ENCODE measurements around the gene OPCML.

The OPCML gene

DNA sequence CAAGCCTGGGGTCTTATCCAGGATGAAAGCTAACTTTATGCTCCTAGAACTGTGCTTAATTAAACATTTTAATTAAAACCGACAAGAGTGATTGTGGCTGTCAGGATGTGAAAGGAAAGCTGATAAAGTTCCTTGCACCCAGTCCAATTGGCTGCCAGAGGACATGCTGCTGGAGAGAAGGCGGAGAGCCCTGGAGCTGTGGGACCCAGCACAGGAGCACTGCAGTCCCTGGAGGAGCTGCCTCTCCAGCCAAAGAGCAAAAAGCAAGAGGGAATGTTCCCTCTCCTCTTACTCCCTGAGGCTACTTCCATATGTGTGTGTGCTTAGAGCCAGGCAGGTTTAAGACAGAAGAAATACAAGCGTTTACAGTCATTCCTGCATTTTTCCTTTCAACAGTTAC, 118.6 kb downstream of the OPCML start:
- no peak for DNase-seq (ENCODE audit: low read depth in 2 of 2)

DNA sequence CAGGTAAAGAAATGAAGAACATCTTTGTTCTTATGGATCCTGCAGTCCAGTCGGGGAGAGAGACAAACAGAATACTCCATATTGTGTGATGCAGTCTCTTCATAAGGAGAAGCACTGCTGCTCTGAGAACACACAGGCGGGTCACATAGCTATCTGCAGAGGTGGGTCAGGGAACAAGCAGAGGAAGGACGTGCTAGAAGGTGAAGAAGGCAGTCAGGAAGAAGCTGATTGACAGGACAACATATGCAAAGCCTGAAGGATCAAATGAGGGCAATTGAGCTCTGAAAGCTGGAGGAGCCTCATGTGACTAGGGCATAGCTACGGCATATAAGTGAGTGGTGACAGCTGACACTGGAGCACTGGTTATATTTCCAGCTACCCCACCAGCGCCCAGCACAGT, 122.5 kb downstream of the OPCML start:
- no peak for DNase-seq (ENCODE audit: low read depth in 2 of 2)

GRCh38 chr11:133408936-133409335, 123.4 kb downstream of the OPCML start:
- DNase-seq (ENCODE audit: low read depth in 2 of 2): no peak

- no peak for DNase-seq (ENCODE audit: low read depth in 2 of 2)
These were observed 123.9 kb downstream of the OPCML start for GRCh38 chr11:133408402-133408801.

- DNase-seq (ENCODE audit: low read depth in 2 of 2): no peak
These were observed 125.8 kb downstream of the OPCML start for GRCh38 chr11:133406489-133406888.

DNA sequence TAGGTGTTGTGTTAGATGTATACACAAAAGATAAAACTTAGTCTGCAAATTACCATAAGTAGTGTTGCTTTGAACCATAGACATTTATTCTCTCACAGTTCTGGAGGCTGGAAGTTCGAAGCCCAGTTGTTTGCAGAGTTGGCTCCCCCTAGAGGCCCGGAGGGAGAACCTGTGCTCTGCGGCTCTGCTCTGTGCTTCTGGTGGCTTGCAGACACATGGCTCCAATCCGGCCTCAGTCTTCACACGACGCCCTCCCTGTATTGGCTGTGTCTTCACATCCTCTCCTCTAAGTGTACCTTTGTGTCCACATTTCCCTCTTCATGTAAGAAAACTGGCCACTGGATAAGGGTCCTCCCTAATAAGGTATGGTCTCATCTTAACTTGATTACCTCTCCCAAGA, 128.4 kb downstream of the OPCML start:
- no peak for DNase-seq (ENCODE audit: low read depth in 2 of 2)

DNA sequence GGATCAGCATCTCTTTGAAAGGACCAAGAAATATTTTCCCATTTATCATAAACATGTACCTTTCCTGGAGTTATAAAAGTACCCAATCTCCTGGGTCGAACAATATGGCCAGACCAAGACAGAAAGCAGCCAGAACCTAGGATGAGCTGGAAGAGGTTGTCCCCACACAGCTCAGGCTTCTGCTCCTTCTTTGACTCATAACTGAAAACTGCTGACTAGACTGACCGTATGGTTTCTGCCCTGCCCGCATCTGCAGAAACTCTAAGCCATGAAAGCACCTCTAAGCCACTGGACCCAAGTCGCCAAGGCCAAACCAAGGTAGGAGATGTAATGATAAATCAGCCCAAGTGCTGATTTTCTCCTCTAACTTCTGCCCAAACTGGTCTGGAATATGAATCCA, 129.8 kb downstream of the OPCML start:
- no peak for DNase-seq (ENCODE audit: low read depth in 2 of 2)

- no peak for DNase-seq (ENCODE audit: low read depth in 2 of 2)
These were observed 132.3 kb downstream of the OPCML start for GRCh38 chr11:133399855-133400625.

DNA sequence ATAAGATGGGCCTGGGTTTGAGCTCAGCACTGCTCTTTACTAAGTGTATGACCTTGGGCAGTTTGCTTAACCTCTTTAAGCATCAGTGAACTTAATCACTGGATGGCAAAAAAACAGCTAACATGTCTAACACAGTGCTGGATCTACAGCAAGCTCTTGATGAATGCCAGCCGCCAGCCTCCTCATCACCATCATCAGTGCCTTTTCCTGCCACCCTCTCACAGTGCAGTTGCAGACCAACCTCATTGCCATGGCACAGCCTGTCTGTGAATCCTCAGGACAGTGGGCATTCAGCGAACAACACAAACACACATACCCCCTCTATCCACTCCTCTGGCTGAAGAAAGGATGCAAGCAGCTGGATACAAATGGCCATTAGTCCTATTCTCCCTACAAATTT, 133.0 kb downstream of the OPCML start:
- DNase-seq (ENCODE audit: low read depth in 2 of 2): no peak

DNA sequence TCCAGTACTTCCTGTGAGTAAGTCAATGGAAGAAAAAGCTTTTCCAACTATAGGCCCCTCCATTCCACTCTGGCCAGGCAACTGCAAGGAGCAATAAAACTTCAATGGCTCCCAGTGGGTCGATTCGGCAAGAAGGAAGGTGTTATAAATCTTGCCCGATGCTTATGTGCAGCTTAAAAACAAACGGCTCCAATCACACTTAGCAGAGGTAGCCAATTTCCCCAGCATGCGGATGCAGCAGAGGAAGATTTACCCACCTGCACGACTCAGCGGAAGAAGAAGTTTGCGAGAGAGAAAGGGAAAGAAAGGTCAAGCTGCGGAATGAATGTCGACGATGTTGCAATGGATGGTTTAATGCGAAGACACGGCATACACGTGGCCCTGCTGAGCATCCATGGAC, 141.5 kb downstream of the OPCML start:
- no peak for DNase-seq (ENCODE audit: low read depth in 2 of 2)

GRCh38 chr11:133388975-133389568, 143.2 kb downstream of the OPCML start:
- no peak for DNase-seq (ENCODE audit: low read depth in 2 of 2)

DNA sequence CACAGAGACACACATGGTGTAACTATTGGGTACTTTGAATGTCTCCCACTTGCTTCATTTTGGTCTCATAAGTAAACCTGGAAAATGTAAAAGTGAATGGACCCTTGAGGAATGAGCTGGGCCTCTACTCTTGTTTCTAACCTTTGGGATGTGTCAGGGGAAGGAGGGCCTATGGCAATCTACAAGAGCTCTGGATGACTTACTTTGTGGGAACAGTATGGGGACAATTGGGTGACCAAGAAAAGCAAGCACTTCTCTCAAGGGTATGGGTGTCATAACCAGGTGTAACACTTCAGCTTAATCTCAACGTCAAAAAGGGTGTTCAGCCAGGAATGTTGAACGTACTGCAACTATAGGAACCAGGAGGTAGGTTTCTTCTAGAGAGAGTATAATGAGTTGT, 144.0 kb downstream of the OPCML start:
- DNase-seq (ENCODE audit: low read depth in 2 of 2): no peak

- no peak for DNase-seq (ENCODE audit: low read depth in 2 of 2)
These were observed 145.4 kb downstream of the OPCML start for GRCh38 chr11:133386852-133387251.

DNA sequence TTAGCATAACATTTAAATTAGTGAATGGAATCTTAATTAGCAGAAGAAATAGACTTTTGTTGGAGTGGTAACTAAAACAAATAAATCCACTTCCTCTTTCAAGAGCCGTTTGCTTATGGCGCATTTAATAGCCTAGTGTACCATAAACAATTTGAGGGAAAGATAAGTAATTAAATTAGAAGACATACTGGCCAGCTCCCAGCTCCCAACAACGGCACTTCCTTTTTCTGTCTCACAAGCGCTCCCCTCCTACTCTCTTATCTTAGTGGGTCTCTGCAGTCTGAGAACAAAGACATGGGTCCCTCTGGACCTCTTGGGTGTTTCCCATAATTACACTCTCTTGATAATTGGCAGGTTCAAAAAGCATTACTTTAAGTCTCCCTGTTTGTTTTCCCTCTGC, 146.0 kb downstream of the OPCML start:
- no peak for DNase-seq (ENCODE audit: low read depth in 2 of 2)

DNA sequence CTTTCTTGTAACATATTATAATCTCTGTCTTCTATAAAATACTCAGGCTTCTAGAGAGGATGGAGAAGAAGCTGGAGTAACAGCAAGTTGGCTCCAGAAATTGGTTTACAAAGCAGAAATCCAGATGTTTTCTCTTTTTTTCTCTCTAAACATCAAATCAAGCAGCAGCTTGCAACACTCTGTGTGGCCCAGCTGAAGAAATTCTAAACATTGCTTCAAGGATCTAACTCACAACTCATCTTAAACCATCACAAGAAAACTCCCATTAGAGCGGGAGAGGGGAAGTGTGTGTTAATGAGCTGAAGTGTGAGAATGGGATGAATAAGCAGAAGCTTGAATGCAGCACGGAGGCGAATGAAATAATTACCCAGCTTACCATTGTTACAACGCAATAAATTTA, 146.5 kb downstream of the OPCML start:
- no peak for DNase-seq (ENCODE audit: low read depth in 2 of 2)

DNA sequence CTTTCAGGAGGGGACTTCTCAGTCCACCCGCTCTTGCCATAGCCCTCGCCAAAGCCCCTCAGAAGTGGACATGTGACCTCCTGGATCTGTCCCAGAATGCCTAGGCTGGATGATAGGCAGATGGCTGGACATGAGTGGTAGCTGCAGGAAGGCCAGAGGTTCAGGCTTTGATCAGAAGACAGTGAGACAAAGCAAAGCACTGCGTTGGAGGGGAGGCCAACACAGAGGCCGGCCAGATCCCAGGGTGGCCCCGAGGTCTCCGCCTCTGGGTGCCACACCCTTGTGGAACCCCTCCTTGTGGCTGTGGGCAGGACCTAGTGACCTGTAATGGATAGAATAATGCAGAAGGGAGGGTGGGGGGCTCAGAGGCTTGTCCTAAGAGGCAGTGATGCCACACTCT, 147.6 kb downstream of the OPCML start:
- no peak for DNase-seq (ENCODE audit: low read depth in 2 of 2)

DNA sequence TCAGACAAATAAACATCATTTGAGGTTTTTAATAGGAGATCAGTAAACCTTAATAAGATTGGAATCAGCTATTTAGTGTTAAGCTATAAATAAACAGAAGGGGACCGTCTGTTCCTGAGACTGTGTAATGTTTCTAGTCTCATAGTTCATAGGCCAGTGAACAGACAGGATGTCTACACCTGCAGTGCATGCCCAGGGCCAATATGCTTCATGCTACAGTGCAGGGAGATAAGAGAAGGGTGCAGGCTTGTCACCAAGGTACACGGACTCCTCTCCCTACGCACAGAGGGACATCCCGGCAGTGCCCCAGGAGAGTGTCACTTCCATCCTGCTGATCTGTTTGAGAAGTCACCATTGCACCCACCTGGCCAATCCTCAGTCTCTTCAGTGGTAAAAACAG, 148.6 kb downstream of the OPCML start:
- no peak for DNase-seq (ENCODE audit: low read depth in 2 of 2)

DNA sequence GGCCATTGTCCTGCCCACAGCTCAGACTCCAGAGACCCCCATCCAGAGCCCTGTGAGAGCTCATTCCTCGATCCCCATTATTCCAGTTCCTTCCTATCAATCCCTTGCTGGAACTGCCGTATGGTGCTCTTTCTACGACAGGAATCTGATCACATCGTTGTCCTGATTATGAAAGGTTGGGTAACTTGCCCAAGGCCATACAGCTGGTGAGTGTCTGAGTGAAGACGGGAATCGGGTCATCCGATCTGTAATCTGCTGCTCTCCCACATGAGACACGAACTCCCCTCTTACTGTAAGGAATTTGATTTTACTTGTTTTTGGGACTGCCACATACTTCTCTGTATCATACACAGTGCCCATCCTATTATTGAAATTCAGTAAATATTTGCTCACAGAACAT, 149.1 kb downstream of the OPCML start:
- DNase-seq (ENCODE audit: low read depth in 2 of 2): no peak

DNA sequence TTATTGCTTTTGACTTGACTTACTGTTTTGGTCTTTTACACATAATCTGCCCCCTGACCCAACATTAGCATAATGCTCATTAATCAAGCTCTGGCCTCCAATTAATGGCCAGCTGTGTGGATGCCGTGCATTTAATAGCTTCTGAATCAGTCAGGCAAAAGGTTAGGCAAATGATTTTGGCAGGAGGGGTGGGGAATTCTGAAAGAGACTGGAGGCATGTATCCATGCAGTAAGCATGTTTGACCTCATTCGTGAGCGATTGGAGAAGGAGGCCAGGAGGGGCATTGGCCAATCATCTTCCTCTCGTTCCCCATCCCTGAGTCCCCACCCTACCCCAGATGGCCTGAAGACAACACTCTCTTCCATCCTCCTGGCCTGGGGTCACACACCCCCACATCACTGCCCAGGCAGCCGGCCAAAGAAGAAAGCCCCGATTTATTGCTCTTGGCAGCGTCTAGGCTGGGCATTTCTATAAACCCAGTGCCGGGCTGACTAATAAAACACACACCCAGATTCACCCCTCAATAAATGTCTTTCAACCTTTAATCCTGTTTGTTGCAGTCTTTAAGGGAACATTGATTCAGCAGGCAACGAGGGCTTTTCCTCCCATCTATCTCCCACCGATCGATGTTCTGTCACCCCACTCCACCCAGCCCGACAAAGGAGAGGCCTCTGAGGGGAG, 150.0 kb downstream of the OPCML start:
- no peak for DNase-seq (ENCODE audit: low read depth in 2 of 2)

- DNase-seq (ENCODE audit: low read depth in 2 of 2): no peak
These were observed 150.6 kb downstream of the OPCML start for GRCh38 chr11:133381761-133382130.

DNA sequence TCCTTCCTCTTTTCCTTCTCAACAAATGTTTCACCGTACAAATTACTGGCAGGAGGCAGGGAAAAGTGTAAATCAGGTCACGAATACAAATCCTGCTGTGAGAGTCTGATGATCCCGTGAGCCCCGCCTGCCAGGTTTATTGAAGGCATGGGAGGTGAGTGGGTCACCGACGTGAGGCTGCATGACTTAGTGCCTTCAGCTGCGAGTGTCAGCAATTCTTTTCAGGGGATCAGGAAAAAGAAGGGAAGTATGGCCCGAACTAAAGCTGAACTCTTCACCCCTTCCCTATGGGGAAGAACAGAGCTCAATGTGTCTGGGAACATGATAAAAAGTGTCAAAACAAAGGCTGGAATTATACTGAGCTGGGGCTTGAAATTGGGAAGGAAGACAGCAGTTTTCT, 166.2 kb downstream of the OPCML start:
- DNase-seq (ENCODE audit: low read depth in 2 of 2): no peak

DNA sequence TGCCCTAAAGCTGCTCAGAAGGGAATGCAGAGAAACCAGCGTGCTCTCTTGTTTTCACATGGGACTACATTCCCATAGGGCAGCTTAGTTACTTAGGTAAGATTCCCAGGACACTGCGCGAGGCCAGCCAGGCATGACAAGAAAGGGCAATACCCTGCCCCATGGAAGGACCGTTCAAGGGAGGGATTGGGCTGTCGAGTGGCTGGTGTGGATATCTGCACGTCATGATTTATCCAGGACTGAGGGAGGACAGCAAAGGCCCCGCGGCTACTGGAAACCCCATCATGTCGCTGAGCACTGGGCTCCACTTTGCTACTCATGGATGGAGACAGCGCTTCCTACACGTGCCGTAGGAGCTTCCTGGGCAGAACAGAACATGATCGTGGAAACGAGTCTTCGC, 169.4 kb downstream of the OPCML start:
- DNase-seq (ENCODE audit: low read depth in 2 of 2): no peak

GRCh38 chr11:133362156-133362555, 170.1 kb downstream of the OPCML start:
- DNase-seq (ENCODE audit: low read depth in 2 of 2): no peak

GRCh38 chr11:133361689-133361994, 170.7 kb downstream of the OPCML start:
- no peak for DNase-seq (ENCODE audit: low read depth in 2 of 2)

All from stimulated activated CD4-positive, alpha-beta T cell treated with anti-CD3 and anti-CD28 coated beads, Interleukin-4, amount 100 ng/mL, for 48 hours (primary cell).